GM18507 (cell line): ENCODE measurements around the gene INO80.

ENCODE experiments used
- DNase-seq: peaks from one replicate; pipeline ENCODE4 v3.0.0; 2011; ENCODE audit warnings: low read depth; ENCODE audit not compliant: insufficient read length; ENCODE audit errors: extremely low spot score
- FAIRE-seq: peaks from 2 replicates; lab custom pipeline; 2011; peaks lifted over from hg19 to GRCh38; lab: Jason Lieb, UNC

The INO80 gene

GRCh38 chr15:41051139-41051538, 64.9 kb downstream of the INO80 start:
- DNase-seq (no peak), FAIRE-seq (no peak)

- no peak for DNase-seq
- FAIRE-seq: no peak
Measured at GRCh38 chr15:41048852-41049251, 67.2 kb downstream of the INO80 start.

- FAIRE-seq (peak; percentile 67), DNase-seq (peak; percentile 8)
Measured at GRCh38 chr15:41048397-41048796, 67.7 kb downstream of the INO80 start.

- DNase-seq (no peak), FAIRE-seq (no peak)
Measured at GRCh38 chr15:41047474-41047873, 68.6 kb downstream of the INO80 start.

- DNase-seq (no peak), FAIRE-seq (peak; percentile 54)
Measured at GRCh38 chr15:41043276-41043951, 72.7 kb downstream of the INO80 start.

GRCh38 chr15:41042851-41043250, 73.2 kb downstream of the INO80 start:
- DNase-seq (no peak), FAIRE-seq (peak; percentile 33)

- DNase-seq (no peak), FAIRE-seq (no peak)
Measured at GRCh38 chr15:41039121-41039520, 77.0 kb downstream of the INO80 start.

GRCh38 chr15:41032079-41032328, 84.1 kb downstream of the INO80 start:
- DNase-seq: no peak
- FAIRE-seq: no peak

GRCh38 chr15:41031232-41032078, 84.6 kb downstream of the INO80 start:
- DNase-seq: no peak
- no peak for FAIRE-seq

- no peak for FAIRE-seq
- DNase-seq: no peak
Measured at GRCh38 chr15:41028853-41029252, 87.2 kb downstream of the INO80 start.

GRCh38 chr15:41025393-41025792, 90.7 kb downstream of the INO80 start:
- no peak for FAIRE-seq

GRCh38 chr15:41024885-41025284, 91.2 kb downstream of the INO80 start:
- DNase-seq: no peak
- FAIRE-seq: no peak

More at GRCh38 chr15:41025393-41025792, 90.7 kb downstream of the INO80 start:
- no peak for DNase-seq

GRCh38 chr15:41024131-41024530, 91.9 kb downstream of the INO80 start:
- no peak for FAIRE-seq
- no peak for DNase-seq

- FAIRE-seq: peak; percentile 65
- peak; percentile 17 for DNase-seq
Measured at GRCh38 chr15:41022487-41023090, 93.5 kb downstream of the INO80 start.

- DNase-seq (no peak), FAIRE-seq (no peak)
Measured at GRCh38 chr15:41020829-41021228, 95.3 kb downstream of the INO80 start.

GRCh38 chr15:41020311-41020710, 95.8 kb downstream of the INO80 start:
- DNase-seq (no peak), FAIRE-seq (no peak)

- FAIRE-seq: no peak
Measured at GRCh38 chr15:41019174-41019573, 96.9 kb downstream of the INO80 start.

GRCh38 chr15:41018534-41018933, 97.5 kb downstream of the INO80 start:
- DNase-seq: no peak
- FAIRE-seq: no peak

More at GRCh38 chr15:41019174-41019573, 96.9 kb downstream of the INO80 start:
- DNase-seq: no peak

- DNase-seq (no peak), FAIRE-seq (no peak)
Measured at GRCh38 chr15:41017066-41017735, 98.9 kb downstream of the INO80 start.
